Testis (tissue), 2 donors: ENCODE measurements around the gene SPZ1.

Source experiments
- CTCF ChIP-seq, 3 experiments: fragments of 450-650 bp in 2 of 3; fragments of 200-600 bp in 1 of 3; sonication (generic) in 1 of 3; IDR thresholded peaks; one replicate each; pipeline ENCODE4 v1.5.1; 2016 to 2019; ENCODE audit warnings: antibody characterized with exemption in 3 of 3, mild to moderate bottlenecking in 2 of 3, moderate library complexity in 1 of 3
- POLR2A ChIP-seq: fragments of 450-650 bp; IDR thresholded peaks from one replicate; pipeline ENCODE4 v1.6.1; 2017; ENCODE audit warnings: antibody characterized with exemption, mild to moderate bottlenecking, moderate library complexity

- TF ChIP-seq POLR2A (no peak), CTCF (IDR thresholded peaks at IDR 0.05) (no peak)
These were observed 1.6 kb upstream of the SPZ1 start for GRCh38 chr5:80318212-80318611.
